ENCODE data around the gene ATG3. TPM values are rescaled to one million over a fixed set of nuclear protein-coding genes. Genes with fewer than 3 reads are reported as not detected.
A peak's percentile ranks its signal among the peaks of the same experiment; 100 is the strongest.

The ATG3 gene
- total RNA-seq, 4 donors from 2014 or later = 25.1 to 47.9 (median 44.6) TPM

- H3K27me3 ChIP-seq = no peaks in the 10 kb centered on the region
- no peak for DNase-seq
- H3K36me3 ChIP-seq = no peaks in the 10 kb centered on the region
- H3K4me1 ChIP-seq = no peaks in the 10 kb centered on the region
- H3K4me3 ChIP-seq = no peak overlapping the region
- intact Hi-C loops (cut with DNase I; ENCODE audit: low total_unique reads) = no loop called here
- H3K27ac ChIP-seq = peak overlapping the region; percentile 20 to 24
- no peak for TF ChIP-seq POLR2A (IDR thresholded peaks at IDR 0.05)
- TF ChIP-seq, protein P1, sequence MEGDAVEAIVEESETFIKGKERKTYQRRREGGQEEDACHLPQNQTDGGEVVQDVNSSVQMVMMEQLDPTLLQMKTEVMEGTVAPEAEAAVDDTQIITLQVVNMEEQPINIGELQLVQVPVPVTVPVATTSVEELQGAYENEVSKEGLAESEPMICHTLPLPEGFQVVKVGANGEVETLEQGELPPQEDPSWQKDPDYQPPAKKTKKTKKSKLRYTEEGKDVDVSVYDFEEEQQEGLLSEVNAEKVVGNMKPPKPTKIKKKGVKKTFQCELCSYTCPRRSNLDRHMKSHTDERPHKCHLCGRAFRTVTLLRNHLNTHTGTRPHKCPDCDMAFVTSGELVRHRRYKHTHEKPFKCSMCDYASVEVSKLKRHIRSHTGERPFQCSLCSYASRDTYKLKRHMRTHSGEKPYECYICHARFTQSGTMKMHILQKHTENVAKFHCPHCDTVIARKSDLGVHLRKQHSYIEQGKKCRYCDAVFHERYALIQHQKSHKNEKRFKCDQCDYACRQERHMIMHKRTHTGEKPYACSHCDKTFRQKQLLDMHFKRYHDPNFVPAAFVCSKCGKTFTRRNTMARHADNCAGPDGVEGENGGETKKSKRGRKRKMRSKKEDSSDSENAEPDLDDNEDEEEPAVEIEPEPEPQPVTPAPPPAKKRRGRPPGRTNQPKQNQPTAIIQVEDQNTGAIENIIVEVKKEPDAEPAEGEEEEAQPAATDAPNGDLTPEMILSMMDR (IDR thresholded peaks at IDR 0.05) = no peak
- no peaks in the 10 kb centered on the region for H3K9me3 ChIP-seq
Observed at GRCh38 chr3:112604536-112604935, 42.8 kb upstream of the ATG3 start.

- no peaks in the 10 kb centered on the region for H3K4me1 ChIP-seq
- TF ChIP-seq, protein P1 (IDR thresholded peaks at IDR 0.05) = no peak
- no peak for TF ChIP-seq POLR2A (IDR thresholded peaks at IDR 0.05)
- H3K36me3 ChIP-seq = no peaks in the 10 kb centered on the region
- H3K27me3 ChIP-seq = no peaks in the 10 kb centered on the region
- no peak for DNase-seq
- intact Hi-C loops (cut with DNase I; ENCODE audit: low total_unique reads) = no loop called here
- H3K4me3 ChIP-seq = no peak overlapping the region
- no peak overlapping the region for H3K27ac ChIP-seq
- H3K9me3 ChIP-seq = no peaks in the 10 kb centered on the region
Observed at GRCh38 chr3:112602217-112602838, 40.6 kb upstream of the ATG3 start.

DNA sequence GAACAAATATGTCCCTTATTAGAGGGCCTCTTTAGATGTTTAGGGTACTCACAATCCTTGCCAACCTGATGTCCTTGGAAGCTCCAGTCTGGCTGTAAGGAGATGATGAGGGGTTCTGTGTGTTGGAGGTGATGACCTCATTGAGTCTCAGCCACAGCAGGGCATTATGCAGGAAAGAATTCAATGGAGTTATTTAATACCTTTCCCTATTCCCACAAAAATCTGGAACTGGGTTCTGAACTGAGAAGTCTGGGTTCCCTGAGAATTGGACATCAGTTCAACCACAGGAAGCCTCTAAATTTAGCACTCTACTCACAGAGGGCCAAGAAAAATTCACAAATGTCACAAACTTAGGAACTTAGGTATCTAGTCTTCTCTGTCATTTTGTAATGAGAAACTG, 37.0 kb upstream of the ATG3 start:
- DNase-seq = no peak
- intact Hi-C loops (cut with DNase I; ENCODE audit: low total_unique reads) = no loop called here
- no peak overlapping the region for H3K4me3 ChIP-seq
- H3K27me3 ChIP-seq = no peaks in the 10 kb centered on the region
- TF ChIP-seq POLR2A (IDR thresholded peaks at IDR 0.05) = no peak
- TF ChIP-seq, protein P1 (IDR thresholded peaks at IDR 0.05) = no peak
- H3K4me1 ChIP-seq = no peaks in the 10 kb centered on the region
- no peaks in the 10 kb centered on the region for H3K9me3 ChIP-seq
- no peak overlapping the region for H3K27ac ChIP-seq
- H3K36me3 ChIP-seq = no peaks in the 10 kb centered on the region

GRCh38 chr3:112597945-112598344, 36.2 kb upstream of the ATG3 start:
- H3K9me3 ChIP-seq = no peaks in the 10 kb centered on the region
- TF ChIP-seq, protein P1 (IDR thresholded peaks at IDR 0.05) = no peak
- no peak for TF ChIP-seq POLR2A (IDR thresholded peaks at IDR 0.05)
- no peak overlapping the region for H3K27ac ChIP-seq
- no peaks in the 10 kb centered on the region for H3K36me3 ChIP-seq
- intact Hi-C loops (cut with DNase I; ENCODE audit: low total_unique reads) = no loop called here
- H3K4me3 ChIP-seq = no peak overlapping the region
- no peaks in the 10 kb centered on the region for H3K4me1 ChIP-seq
- no peak for DNase-seq
- H3K27me3 ChIP-seq = no peaks in the 10 kb centered on the region

DNA sequence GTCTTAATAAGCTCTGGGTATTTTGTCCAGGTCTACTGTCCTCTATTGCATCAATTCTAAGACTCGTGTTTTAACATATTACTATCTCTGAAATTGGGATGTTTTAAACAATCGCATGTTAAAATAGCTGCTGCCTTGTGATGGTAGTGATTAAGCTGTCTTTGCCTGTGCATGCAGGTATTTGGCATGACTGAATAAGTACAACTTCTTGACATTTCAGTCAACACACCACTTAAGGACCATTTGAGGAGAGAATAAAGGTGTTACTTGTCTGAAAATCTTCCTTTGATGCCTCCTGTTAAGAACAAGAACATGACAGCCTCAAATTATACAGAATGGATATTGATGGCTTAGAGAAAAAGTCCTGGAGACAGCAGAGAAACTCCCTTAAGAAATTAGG, 33.1 kb upstream of the ATG3 start:
- intact Hi-C loops (cut with DNase I; ENCODE audit: low total_unique reads) = no loop called here
- Histone ChIP-seq H3K36me3 (no peaks in the 10 kb centered on the region), H3K4me1 (no peaks in the 10 kb centered on the region), H3K9me3 (no peaks in the 10 kb centered on the region), H3K27ac (no peak overlapping the region), H3K27me3 (no peaks in the 10 kb centered on the region), H3K4me3 (no peak overlapping the region)
- DNase-seq = no peak
- TF ChIP-seq POLR2A (IDR thresholded peaks at IDR 0.05) = no peak
- TF ChIP-seq, protein P1 (IDR thresholded peaks at IDR 0.05) = no peak
